Coronary artery (tissue), 2 donors: ENCODE results near the gene APOB.
A peak's percentile ranks its signal among the peaks of the same experiment; 100 is the strongest.

ENCODE experiments used
- DNase-seq: peaks from one replicate; pipeline ENCODE4 v3.0.0-alpha.2; 2017; ENCODE audit warnings: low spot score
- H3K27ac ChIP-seq, 2 donors: fragments of 200-600 bp; sonication (generic); one replicate each; pipeline ENCODE4 v1.5.1; 2016 to 2019
- H3K4me3 ChIP-seq: fragments of 200-600 bp; sonication (generic); 2 replicates; pipeline ENCODE4 v1.5.1; 2016; ENCODE audit warnings: mild to moderate bottlenecking, moderate library complexity
- CTCF ChIP-seq: fragments of 200-600 bp; sonication (generic); IDR thresholded peaks from one replicate; pipeline ENCODE4 v1.5.1; 2019; ENCODE audit warnings: antibody characterized with exemption

The APOB gene

DNA sequence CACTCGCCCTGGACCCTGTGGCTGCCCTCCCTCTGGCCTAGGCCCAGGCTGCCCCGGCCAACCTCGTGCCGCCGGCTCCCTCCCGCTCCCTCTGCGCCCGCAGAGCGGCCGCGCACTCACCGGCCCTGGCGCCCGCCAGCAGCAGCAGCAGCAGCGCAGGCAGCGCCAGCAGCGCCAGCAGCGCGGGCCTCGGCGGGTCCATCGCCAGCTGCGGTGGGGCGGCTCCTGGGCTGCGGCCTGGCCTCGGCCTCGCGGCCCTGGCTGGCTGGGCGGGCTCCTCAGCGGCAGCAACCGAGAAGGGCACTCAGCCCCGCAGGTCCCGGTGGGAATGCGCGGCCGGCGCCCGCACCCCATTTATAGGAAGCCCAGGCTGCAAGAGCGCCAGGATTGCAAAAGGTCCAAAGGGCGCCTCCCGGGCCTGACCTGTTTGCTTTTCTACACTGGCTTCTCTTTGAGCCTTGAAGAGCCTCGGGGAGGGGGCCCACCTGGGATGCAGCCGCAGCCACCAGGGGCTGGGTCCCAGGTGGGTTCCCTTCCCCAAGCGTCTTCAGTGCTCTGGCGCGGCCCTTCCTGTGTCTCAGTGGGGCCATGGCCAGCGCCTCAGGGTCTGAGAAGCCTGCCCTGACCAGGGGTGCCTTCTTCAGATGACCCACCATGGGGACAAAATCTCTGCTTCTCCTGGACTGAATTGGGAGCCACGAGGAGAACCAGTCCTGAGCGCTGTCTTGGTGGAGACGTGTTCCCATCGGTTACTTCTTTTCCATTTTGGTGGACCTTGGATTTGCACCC, at the start of gene APOB:
APOB (minus strand) TSS at position 330 of the 789 bp plus-strand sequence; CDS start at position 202, 128 bp downstream.
- DNase-seq = peak; percentile 70

GRCh38 chr2:21092308-21092869, 48.5 kb upstream of the APOB start:
- H3K27ac ChIP-seq = no peak overlapping the region
- no peak for DNase-seq
- TF ChIP-seq CTCF = no peak
- H3K4me3 ChIP-seq = no peak overlapping the region

More for the DNA sequence above, at the start of gene APOB:
- no peak for TF ChIP-seq CTCF
- Histone ChIP-seq H3K4me3 (peak within 1 kb of the TSS; percentile 61), H3K27ac (peak within 1 kb of the TSS; percentile 47 to 80)

GRCh38 chr2:21084401-21084800, 40.5 kb upstream of the APOB start:
- TF ChIP-seq CTCF = no peak
- no peak overlapping the region for H3K27ac ChIP-seq
- no peak for DNase-seq
- no peak overlapping the region for H3K4me3 ChIP-seq

GRCh38 chr2:21083482-21083881, 39.6 kb upstream of the APOB start:
- DNase-seq = no peak
- no peak overlapping the region for H3K27ac ChIP-seq
- no peak overlapping the region for H3K4me3 ChIP-seq
- TF ChIP-seq CTCF = no peak

GRCh38 chr2:21078296-21078695, 34.4 kb upstream of the APOB start:
- no peak for TF ChIP-seq CTCF
- Histone ChIP-seq H3K4me3 (no peak overlapping the region), H3K27ac (no peak overlapping the region)
- DNase-seq = no peak

GRCh38 chr2:21072477-21073242, 28.8 kb upstream of the APOB start:
- no peak overlapping the region for H3K27ac ChIP-seq
- no peak for TF ChIP-seq CTCF
- no peak for DNase-seq

More at GRCh38 chr2:21072477-21073242, 28.8 kb upstream of the APOB start:
- no peak overlapping the region for H3K4me3 ChIP-seq
